ENCODE measurements around the gene NCBP2L. TPM values are rescaled to one million over a fixed set of nuclear protein-coding genes. Genes with fewer than 3 reads are reported as not detected.

NCBP2L gene
- total and polyA plus RNA-seq, 4 donors: 0.02 to 0.24 (median 0.08) TPM; not detected in 1

GRCh38 chrX:107755721-107756120 lies 21.8 kb upstream of the NCBP2L start:
- Histone ChIP-seq H3K4me1 (ENCODE audit: control insufficient read depth in 4 of 4, insufficient read depth in 4 of 4, low read length in 3 of 4) (peaks cover 0 to 6% (median 5%) of the 10 kb centered on the region in 4 donors), H3K27me3 (ENCODE audit: control insufficient read depth in 4 of 4, insufficient read depth in 4 of 4, low read length in 3 of 4) (no peaks in the 10 kb centered on the region), H3K9ac (ENCODE audit: low read depth in 1 of 2, low read length in 2 of 2) (no peak overlapping the region), H3K9me3 (ENCODE audit: control insufficient read depth in 4 of 4, low read length in 3 of 4) (no peaks in the 10 kb centered on the region), H3K4me3 (ENCODE audit: low read depth in 1 of 3, low read length in 3 of 3) (no peak overlapping the region), H3K27ac (ENCODE audit: low read depth in 1 of 2, low read length in 2 of 2) (no peak overlapping the region), H3K36me3 (ENCODE audit: control insufficient read depth in 4 of 4, insufficient read depth in 3 of 4, low read depth in 1 of 4, low read length in 3 of 4) (no peaks in the 10 kb centered on the region)
- TF ChIP-seq NR2F2 (IDR thresholded peaks at IDR 0.05): peak; percentile 48
- TF ChIP-seq GABPA (IDR thresholded peaks at IDR 0.05 in 1 of 2, conservative IDR thresholded peaks at IDR 0.05 in 1 of 2): no peak
- DNase-seq (ENCODE audit: low spot score): no peak
- WGBS: 44% methylated on average over 3 of the region's 3 CpGs

DNA sequence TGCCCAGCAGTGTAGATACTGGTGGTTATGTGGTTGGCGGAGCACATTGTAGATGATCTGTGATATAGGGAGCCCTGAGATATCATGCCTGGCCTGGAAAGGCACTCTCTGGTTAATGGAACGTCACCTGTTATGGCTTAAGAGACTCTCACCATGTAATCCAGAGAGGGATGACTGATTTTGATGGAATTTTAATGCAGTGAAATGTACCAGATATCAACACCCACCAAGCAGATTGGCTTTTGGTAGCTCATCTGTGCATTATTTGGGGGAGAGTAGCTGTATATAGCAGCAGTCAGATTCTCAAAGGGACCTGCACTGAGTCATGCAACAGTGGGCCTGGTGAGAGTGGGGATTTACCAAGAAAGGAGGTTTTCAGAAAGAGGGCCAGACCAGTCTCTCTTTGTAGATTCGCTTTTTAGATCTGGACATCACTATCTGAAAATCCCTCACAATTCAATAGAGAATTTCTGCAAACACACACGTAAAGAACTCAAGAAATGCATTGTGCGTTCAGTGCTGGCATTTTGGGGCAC lies 19.2 kb upstream of the NCBP2L start:
- no peak overlapping the region for H3K9ac ChIP-seq (ENCODE audit: low read depth in 1 of 2, low read length in 2 of 2)
- TF ChIP-seq REST (IDR thresholded peaks at IDR 0.05): no peak
- TF ChIP-seq FOXA2 (IDR thresholded peaks at IDR 0.05): no peak
- TF ChIP-seq HNF4G (IDR thresholded peaks at IDR 0.05): no peak
- no peak for TF ChIP-seq CTCF (IDR thresholded peaks at IDR 0.05; ENCODE audit: low read depth, low read length, missing input control)
- no peak for TF ChIP-seq GABPA (IDR thresholded peaks at IDR 0.05 in 1 of 2, conservative IDR thresholded peaks at IDR 0.05 in 1 of 2)
- TF ChIP-seq YY1 (IDR thresholded peaks at IDR 0.05): no peak
- TF ChIP-seq NR2F2 (IDR thresholded peaks at IDR 0.05): no peak
- TF ChIP-seq RXRA (IDR thresholded peaks at IDR 0.05): no peak
- no peak for TF ChIP-seq ZBTB33 (IDR thresholded peaks at IDR 0.05)
- no peak for TF ChIP-seq TAF1 (conservative IDR thresholded peaks at IDR 0.05)
- no peak for TF ChIP-seq JUND (IDR thresholded peaks at IDR 0.05)
- TF ChIP-seq SP1 (IDR thresholded peaks at IDR 0.05): no peak
- TF ChIP-seq, protein P1, sequence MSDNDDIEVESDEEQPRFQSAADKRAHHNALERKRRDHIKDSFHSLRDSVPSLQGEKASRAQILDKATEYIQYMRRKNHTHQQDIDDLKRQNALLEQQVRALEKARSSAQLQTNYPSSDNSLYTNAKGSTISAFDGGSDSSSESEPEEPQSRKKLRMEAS (IDR thresholded peaks at IDR 0.05): no peak
- TF ChIP-seq HNF4A (conservative IDR thresholded peaks at IDR 0.05): no peak
- TF ChIP-seq FOXA1 (IDR thresholded peaks at IDR 0.05): no peak
- no peak for TF ChIP-seq EGR1 (IDR thresholded peaks at IDR 0.05; ENCODE audit: low read depth in 2 of 2)
- TF ChIP-seq ATF3 (IDR thresholded peaks at IDR 0.05): no peak
- TF ChIP-seq RAD21 (IDR thresholded peaks at IDR 0.05): no peak
- no peaks in the 10 kb centered on the region for H3K36me3 ChIP-seq (ENCODE audit: control insufficient read depth in 4 of 4, insufficient read depth in 3 of 4, low read depth in 1 of 4, low read length in 3 of 4)
- H3K9me3 ChIP-seq (ENCODE audit: control insufficient read depth in 4 of 4, low read length in 3 of 4): no peaks in the 10 kb centered on the region
- no peak for DNase-seq (ENCODE audit: low spot score)
- H3K27me3 ChIP-seq (ENCODE audit: control insufficient read depth in 4 of 4, insufficient read depth in 4 of 4, low read length in 3 of 4): no peaks in the 10 kb centered on the region
- H3K4me3 ChIP-seq (ENCODE audit: low read depth in 1 of 3, low read length in 3 of 3): no peak overlapping the region
- peaks cover 0 to 6% (median 4%) of the 10 kb centered on the region in 4 donors for H3K4me1 ChIP-seq (ENCODE audit: control insufficient read depth in 4 of 4, insufficient read depth in 4 of 4, low read length in 3 of 4)
- 97% methylated on average over 5 of the region's 5 CpGs for WGBS
- no peak overlapping the region for H3K27ac ChIP-seq (ENCODE audit: low read depth in 1 of 2, low read length in 2 of 2)

All from liver (tissue), 9 donors.